Head of caudate nucleus (tissue), 42 donors: ENCODE measurements around the gene TPBGL.

Experiments used
- DNase-seq, 42 donors: peaks; one replicate each; pipeline versions ENCODE4 v3.0.0 to v3.0.0-alpha.2; 2020 to 2021; ENCODE audit warnings: mixed read lengths in 7 of 42
- intact Hi-C: fragments of 100-400 bp; cut with DNase I; formaldehyde crosslinking; loops from one replicate; pipeline ENCODE4 v1.15.0; 2022

The TPBGL gene

GRCh38 chr11:75277991-75278790 lies 37.6 kb downstream of the TPBGL start:
- DNase-seq: peak in 8 of 42 donors; percentile 1 to 21 (median 12)
- intact Hi-C loops: loop anchor here (10.0 kb wide), 1 partner anchor 257 kb away; no protein-coding TSS in a partner anchor

- DNase-seq: peak in 1 of 42 donors; percentile 3
- intact Hi-C loops: loop anchor here (10.0 kb wide), 1 partner anchor 256 kb away; no protein-coding TSS in a partner anchor
Observed at GRCh38 chr11:75279273-75279672, 38.7 kb downstream of the TPBGL start.

DNA sequence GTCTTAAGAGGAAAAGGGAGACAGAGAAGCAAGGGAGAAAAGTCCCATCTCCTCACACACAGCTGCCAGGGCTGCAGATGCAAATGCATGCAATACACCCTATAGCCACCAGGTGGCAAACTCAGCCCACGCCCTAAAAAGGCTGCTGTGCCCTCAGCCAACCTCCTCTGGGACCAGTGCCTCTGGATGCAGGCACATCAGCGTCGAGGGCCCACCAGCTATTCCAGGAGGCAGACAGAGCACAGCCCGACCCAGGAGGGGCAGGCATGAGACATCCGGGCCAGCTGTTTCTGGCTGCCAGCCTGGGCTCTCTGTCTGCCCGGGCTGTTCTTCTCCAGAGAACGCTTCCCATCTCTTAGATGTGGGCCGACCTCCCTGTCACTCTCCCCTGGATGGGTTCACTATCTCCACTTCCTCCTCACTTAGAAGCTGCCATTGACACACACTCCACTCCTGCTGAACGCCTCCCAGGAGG lies 39.7 kb downstream of the TPBGL start:
- intact Hi-C loops: loop anchor here (2.0 to 5.0 kb wide), 2 partner anchors 47 to 105 kb away; no protein-coding TSS in a partner anchor

DNA sequence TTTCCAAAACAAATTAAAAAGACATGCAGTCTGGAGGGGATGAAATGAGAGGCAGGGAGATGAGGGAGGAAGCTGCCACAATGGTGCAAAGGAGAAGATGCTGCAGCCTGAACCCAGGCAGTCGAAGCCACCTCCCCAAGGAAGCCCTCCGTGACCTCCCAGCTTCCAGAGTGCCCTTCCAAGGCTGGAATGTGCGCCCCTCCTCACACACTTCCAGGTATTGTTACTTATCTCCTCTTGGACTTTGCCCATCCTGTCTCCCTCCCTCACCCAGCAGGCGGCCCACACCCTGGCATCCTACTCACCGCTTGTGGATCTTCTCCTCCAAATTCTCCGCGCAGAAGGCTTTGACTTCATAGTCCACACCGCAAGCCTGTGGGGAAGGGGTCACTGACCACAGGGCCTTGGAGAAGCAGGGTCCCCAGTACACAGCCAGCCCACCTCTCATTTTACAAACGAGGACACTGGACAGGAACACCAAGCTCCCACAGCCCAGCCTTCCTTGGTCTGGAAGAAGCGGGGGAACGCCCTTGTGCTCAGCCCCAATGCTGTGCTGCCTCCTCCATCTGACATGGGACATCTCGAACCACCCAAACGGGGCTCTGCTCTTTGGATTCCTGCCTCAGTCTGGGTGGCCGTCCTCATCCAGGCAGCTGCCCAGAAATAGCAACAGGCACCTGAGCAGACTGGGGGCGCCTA lies 40.3 kb downstream of the TPBGL start:
- DNase-seq: no peak
- intact Hi-C loops: loop anchor here (2.0 to 5.0 kb wide), 2 partner anchors 46 to 104 kb away; no protein-coding TSS in a partner anchor

More for the DNA sequence above, 39.7 kb downstream of the TPBGL start:
- DNase-seq: peak; percentile 65 to 96 (median 88)

- no peak for DNase-seq
- intact Hi-C loops: loop anchor here (2.0 to 5.0 kb wide), 2 partner anchors 46 to 103 kb away; no protein-coding TSS in a partner anchor
Observed at GRCh38 chr11:75281469-75282095, 41.0 kb downstream of the TPBGL start.

- intact Hi-C loops: loop anchor here (5.0 kb wide), 1 partner anchor 44 kb away; no protein-coding TSS in a partner anchor
- no peak for DNase-seq
Observed at GRCh38 chr11:75283391-75283931, 42.9 kb downstream of the TPBGL start.

DNA sequence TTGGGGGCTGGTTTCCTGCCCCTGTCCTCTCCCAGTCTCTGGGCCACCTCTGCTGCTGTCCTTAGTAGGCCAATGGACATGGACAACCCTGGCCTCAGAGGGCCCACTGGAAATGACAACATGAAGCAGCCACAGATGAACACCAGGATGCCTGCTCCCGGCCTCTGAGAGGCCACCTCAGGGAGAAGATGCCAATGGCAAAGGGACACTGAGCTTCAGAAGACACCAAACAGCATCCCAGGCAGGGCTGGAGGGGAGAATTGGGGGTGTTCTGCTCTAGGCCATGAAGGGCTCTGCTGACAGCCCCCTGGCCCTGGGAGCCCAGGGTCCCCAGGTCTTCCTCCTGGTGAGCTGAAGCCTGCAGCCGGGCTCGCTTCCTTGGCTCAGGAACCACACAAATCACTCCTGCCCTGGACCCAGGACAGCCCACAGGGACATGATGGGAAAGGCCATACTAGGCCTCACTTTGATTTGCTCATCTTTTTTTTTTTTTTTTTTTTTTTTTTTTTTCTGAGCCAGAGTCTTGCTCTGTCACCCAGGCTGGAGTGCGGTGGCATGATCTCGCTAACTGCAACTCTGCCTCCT lies 45.3 kb downstream of the TPBGL start:
- no peak for DNase-seq
- intact Hi-C loops: no loop called here

GRCh38 chr11:75286826-75287465 lies 46.4 kb downstream of the TPBGL start:
- peak in 5 of 42 donors; percentile 39 to 75 (median 54) for DNase-seq
- intact Hi-C loops: no loop called here

GRCh38 chr11:75287579-75287978 lies 47.0 kb downstream of the TPBGL start:
- intact Hi-C loops: no loop called here
- no peak for DNase-seq

GRCh38 chr11:75289511-75289760 lies 48.9 kb downstream of the TPBGL start:
- no peak for DNase-seq
- intact Hi-C loops: no loop called here

GRCh38 chr11:75289919-75290318 lies 49.3 kb downstream of the TPBGL start:
- intact Hi-C loops: no loop called here
- DNase-seq: no peak

GRCh38 chr11:75291741-75292140 lies 51.2 kb downstream of the TPBGL start:
- DNase-seq: no peak
- intact Hi-C loops: no loop called here

- intact Hi-C loops: no loop called here
- no peak for DNase-seq
Observed at GRCh38 chr11:75292943-75293342, 52.4 kb downstream of the TPBGL start.
